Neural progenitor cell (in vitro differentiated cells): ENCODE measurements around the gene PRKCB.

Source experiments
- CTCF ChIP-seq: fragments of 200-600 bp; sonication (generic); IDR thresholded peaks from 2 replicates; pipeline ENCODE4 v1.5.1; 2017; ENCODE audit warnings: antibody characterized with exemption, mild to moderate bottlenecking
- EZH2 ChIP-seq: fragments of 200-600 bp; sonication (generic); IDR thresholded peaks from 2 replicates; pipeline ENCODE4 v1.6.1; 2017; ENCODE audit warnings: antibody characterized with exemption, mild to moderate bottlenecking, moderate library complexity
- EZH2phosphoT487 ChIP-seq: fragments of 200-600 bp; sonication (generic); IDR thresholded peaks from 2 replicates; pipeline ENCODE4 v1.6.1; 2017; ENCODE audit warnings: antibody characterized with exemption

- no peak for TF ChIP-seq CTCF
- TF ChIP-seq EZH2 = no peak
- no peak for TF ChIP-seq EZH2phosphoT487
These were observed 331.1 kb downstream of the PRKCB start for GRCh38 chr16:24166661-24167528.
